Spleen (tissue), 3 donors: ENCODE data around the gene FBH1.

Source experiments
- POLR2A ChIP-seq, 3 donors: fragments of 450-650 bp; IDR thresholded peaks; one replicate each; pipeline ENCODE4 v1.5.1; 2017; ENCODE audit warnings: antibody characterized with exemption in 3 of 3, mild to moderate bottlenecking in 1 of 3
- POLR2AphosphoS5 ChIP-seq, 3 donors: sonication (generic); formaldehyde crosslinking; IDR thresholded peaks; one replicate each; pipeline ENCODE4 v1.5.1; 2017; ENCODE audit warnings: antibody characterized with exemption in 3 of 3

GRCh38 chr10:5918763-5919162 lies 28.7 kb downstream of the FBH1 start:
- no peak for TF ChIP-seq POLR2AphosphoS5 (IDR thresholded peaks at IDR 0.05)
- no peak for TF ChIP-seq POLR2A (IDR thresholded peaks at IDR 0.05)
